GM18526 (cell line): Measurements from ENCODE around the gene SIRT7.

Source experiments
- POLR2A ChIP-seq: IDR thresholded peaks from 3 replicates; pipeline ENCODE4 v1.6.1; 2011; ENCODE audit not compliant: insufficient read length; ENCODE audit errors: extremely low read depth

SIRT7 gene

GRCh38 chr17:81956607-81957589 is 38.9 kb upstream of the SIRT7 start:
- TF ChIP-seq POLR2A = no peak

- TF ChIP-seq POLR2A = no peak
Observed at GRCh38 chr17:81955756-81956544, 38.0 kb upstream of the SIRT7 start.

GRCh38 chr17:81955058-81955681 is 37.2 kb upstream of the SIRT7 start:
- TF ChIP-seq POLR2A = no peak

- no peak for TF ChIP-seq POLR2A
Observed at GRCh38 chr17:81954131-81955057, 36.4 kb upstream of the SIRT7 start.

- TF ChIP-seq POLR2A = no peak
Observed at GRCh38 chr17:81952792-81953228, 34.8 kb upstream of the SIRT7 start.

GRCh38 chr17:81951785-81952684 is 34.1 kb upstream of the SIRT7 start:
- no peak for TF ChIP-seq POLR2A

- TF ChIP-seq POLR2A = no peak
Observed at GRCh38 chr17:81950501-81950900, 32.5 kb upstream of the SIRT7 start.

- no peak for TF ChIP-seq POLR2A
Observed at GRCh38 chr17:81948635-81949378, 30.8 kb upstream of the SIRT7 start.

- TF ChIP-seq POLR2A = no peak
Observed at GRCh38 chr17:81947189-81947588, 29.2 kb upstream of the SIRT7 start, which contains the start of gene MYADML2. MYADML2 (minus strand) TSS chr17:81947233; CDS start chr17:81941741, 5,492 bp downstream.

GRCh38 chr17:81944858-81945257 is 26.9 kb upstream of the SIRT7 start:
- TF ChIP-seq POLR2A = no peak

- no peak for TF ChIP-seq POLR2A
Observed at GRCh38 chr17:81942167-81942553, 24.2 kb upstream of the SIRT7 start.

GRCh38 chr17:81941484-81942166 is 23.6 kb upstream of the SIRT7 start:
- TF ChIP-seq POLR2A = no peak
